ENCODE measurements around the gene ING3.

GRCh38 chr7:121006711-121007315 is 56.2 kb downstream of the ING3 start:
- TF ChIP-seq CTCF (IDR thresholded peaks at IDR 0.05; ENCODE audit: insufficient read depth, low read length): no peak
- no peak for TF ChIP-seq POLR2AphosphoS5 (IDR thresholded peaks at IDR 0.05; ENCODE audit: low read depth)
- TF ChIP-seq, protein P1, sequence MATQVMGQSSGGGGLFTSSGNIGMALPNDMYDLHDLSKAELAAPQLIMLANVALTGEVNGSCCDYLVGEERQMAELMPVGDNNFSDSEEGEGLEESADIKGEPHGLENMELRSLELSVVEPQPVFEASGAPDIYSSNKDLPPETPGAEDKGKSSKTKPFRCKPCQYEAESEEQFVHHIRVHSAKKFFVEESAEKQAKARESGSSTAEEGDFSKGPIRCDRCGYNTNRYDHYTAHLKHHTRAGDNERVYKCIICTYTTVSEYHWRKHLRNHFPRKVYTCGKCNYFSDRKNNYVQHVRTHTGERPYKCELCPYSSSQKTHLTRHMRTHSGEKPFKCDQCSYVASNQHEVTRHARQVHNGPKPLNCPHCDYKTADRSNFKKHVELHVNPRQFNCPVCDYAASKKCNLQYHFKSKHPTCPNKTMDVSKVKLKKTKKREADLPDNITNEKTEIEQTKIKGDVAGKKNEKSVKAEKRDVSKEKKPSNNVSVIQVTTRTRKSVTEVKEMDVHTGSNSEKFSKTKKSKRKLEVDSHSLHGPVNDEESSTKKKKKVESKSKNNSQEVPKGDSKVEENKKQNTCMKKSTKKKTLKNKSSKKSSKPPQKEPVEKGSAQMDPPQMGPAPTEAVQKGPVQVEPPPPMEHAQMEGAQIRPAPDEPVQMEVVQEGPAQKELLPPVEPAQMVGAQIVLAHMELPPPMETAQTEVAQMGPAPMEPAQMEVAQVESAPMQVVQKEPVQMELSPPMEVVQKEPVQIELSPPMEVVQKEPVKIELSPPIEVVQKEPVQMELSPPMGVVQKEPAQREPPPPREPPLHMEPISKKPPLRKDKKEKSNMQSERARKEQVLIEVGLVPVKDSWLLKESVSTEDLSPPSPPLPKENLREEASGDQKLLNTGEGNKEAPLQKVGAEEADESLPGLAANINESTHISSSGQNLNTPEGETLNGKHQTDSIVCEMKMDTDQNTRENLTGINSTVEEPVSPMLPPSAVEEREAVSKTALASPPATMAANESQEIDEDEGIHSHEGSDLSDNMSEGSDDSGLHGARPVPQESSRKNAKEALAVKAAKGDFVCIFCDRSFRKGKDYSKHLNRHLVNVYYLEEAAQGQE (IDR thresholded peaks at IDR 0.05; ENCODE audit: insufficient replicate concordance, low read depth): no peak
